LHCN-M2 (cell line): Measurements from ENCODE around the gene HMGB4. TPM values are rescaled to one million over a fixed set of nuclear protein-coding genes. Genes with fewer than 3 reads are reported as not detected.

ENCODE experiments used
- DNase-seq: peaks from one replicate; pipeline ENCODE4 v3.0.0-alpha.2; 2012; ENCODE audit warnings: low read depth
- total RNA-seq: library from RNA; depleted of rRNA; stranded (reverse); fragments of >200 nt; gene quantifications from 2 replicates; pipeline ENCODE4 v1.2.3, GENCODE V29; 2014

Gene HMGB4
- total RNA-seq, 1 experiment from 2014 or later: not detected

- no peak for DNase-seq
These were observed 15.5 kb upstream of the HMGB4 start for GRCh38 chr1:33848205-33848937.

GRCh38 chr1:33849211-33849610, 14.7 kb upstream of the HMGB4 start:
- DNase-seq: no peak

DNA sequence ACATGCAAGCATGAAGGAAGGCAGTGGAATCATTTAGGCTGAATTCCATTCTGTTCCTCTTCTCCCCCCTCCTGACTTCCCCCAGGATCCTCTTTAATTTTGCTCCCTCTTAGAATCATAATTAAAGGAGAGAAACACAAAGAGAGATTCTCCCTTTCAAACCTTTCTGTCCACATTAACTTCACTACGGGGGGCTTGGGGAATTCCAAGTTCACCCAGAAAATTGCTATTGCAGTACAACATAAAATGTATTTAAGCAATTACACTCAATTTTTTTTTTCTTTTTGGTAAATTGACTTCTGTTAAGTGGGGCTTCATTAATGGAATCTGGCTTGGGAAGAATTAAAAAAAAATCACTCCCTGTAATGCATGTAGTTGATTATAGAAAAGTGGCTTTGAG, 13.4 kb upstream of the HMGB4 start:
- DNase-seq: no peak

GRCh38 chr1:33852711-33853110, 11.2 kb upstream of the HMGB4 start:
- DNase-seq: no peak

GRCh38 chr1:33853431-33853830, 10.4 kb upstream of the HMGB4 start:
- no peak for DNase-seq

DNA sequence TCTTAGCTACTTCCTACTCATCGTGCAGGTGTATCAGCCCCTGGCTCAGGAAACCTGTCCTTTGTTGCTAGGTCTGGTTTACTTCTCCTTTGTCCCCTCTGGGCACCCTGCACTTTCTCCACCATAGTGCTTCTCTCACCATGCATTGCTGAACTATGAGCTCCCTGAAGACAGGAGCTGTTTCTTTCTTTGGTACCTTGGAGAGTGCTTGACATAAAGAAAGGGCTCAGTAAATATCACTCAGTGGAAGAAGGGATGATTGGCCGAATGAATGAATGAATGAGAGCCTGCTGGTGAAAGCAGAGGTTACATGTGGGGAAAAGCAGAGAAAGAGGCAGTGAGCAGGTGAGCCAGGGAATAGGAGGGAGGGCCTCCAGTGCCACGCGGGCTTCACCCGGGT, 9.8 kb upstream of the HMGB4 start:
- DNase-seq: no peak

- no peak for DNase-seq
These were observed 3.2 kb upstream of the HMGB4 start for GRCh38 chr1:33860671-33861070.

DNA sequence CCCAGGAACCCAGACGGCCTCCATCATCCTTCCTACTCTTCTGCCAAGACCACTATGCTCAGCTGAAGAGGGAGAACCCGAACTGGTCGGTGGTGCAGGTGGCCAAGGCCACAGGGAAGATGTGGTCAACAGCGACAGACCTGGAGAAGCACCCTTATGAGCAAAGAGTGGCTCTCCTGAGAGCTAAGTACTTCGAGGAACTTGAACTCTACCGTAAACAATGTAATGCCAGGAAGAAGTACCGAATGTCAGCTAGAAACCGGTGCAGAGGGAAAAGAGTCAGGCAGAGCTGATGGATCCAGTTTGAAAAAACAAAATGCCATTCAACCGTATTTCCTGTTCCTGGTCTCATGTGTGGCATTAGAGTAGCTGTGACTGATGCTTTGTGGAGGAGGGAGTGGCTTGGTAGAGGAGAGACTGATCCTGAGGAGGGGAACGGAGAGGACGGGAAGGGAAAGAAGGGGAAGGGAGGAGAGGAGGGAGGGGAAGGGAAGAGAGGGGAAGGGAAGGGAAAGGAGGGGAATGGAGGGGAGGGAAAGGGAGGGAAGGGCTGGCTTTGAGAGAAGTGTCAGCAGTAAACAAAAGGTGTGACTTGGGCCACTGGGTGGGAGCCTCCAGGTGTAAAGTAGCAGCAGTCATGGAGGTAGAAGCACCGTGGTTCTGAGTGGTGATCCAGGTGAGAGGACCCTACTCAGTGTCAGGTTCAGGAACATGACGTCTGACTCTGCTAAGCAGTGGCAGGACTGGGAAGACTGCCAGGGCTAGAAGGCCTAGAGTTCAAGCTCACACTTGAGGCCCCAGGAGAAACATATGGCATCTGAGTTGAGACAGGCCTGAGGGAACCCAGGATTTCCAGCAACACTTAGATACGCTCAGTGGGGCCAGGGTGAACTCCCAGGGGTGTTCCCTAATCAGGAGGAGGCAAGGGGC, 846 bp downstream of the HMGB4 start:
- no peak for DNase-seq

- no peak for DNase-seq
These were observed 2.4 kb downstream of the HMGB4 start for GRCh38 chr1:33866281-33866680.

- no peak for DNase-seq
These were observed 3.8 kb downstream of the HMGB4 start for GRCh38 chr1:33867684-33868083.

GRCh38 chr1:33872275-33872674, 8.4 kb downstream of the HMGB4 start:
- DNase-seq: no peak

DNA sequence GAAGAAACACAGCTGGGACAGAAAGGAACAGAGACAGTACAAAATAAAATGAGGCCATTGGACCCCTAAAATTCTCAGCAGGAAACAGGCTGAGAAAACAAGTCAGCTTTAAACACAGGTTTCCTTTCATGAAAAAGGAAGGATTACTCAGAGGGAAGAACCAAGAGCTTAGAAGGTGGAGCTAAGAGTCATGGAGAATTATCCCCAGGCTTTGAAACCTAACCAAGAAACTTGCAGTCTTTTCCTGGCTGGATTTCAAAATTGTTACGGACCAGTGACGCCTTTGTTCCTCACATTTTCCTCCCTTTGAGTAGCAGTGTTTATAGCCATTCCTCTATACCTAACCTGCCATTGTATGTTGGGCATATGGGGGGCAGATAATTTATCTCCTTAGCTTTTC, 8.8 kb downstream of the HMGB4 start:
- no peak for DNase-seq

- DNase-seq: no peak
These were observed 10.8 kb downstream of the HMGB4 start for GRCh38 chr1:33874636-33875035.

GRCh38 chr1:33875862-33876261, 12.0 kb downstream of the HMGB4 start:
- DNase-seq: no peak

GRCh38 chr1:33876970-33877650, 13.2 kb downstream of the HMGB4 start:
- no peak for DNase-seq

DNA sequence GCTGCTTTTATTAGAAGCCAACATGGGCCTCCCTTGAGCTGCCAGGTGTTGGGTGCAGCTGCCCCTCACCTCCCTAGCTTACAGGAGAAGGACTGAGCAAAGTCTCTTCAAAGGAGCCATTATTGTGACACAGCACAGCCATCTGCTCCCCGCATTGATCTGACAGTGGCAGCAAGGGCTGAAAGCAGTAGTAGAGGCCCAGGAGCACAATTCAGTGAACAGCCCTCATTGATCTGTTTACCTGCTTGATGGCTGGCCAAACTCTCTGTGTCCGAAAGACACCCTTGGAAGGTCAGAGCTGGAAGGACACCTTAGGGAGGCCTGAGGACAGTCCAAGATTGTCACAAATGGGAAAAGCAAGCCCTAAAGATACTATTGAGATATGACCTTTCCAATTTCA, 14.5 kb downstream of the HMGB4 start:
- DNase-seq: no peak

GRCh38 chr1:33880305-33880704, 16.4 kb downstream of the HMGB4 start:
- DNase-seq: no peak

GRCh38 chr1:33886496-33886895, 22.6 kb downstream of the HMGB4 start:
- DNase-seq: no peak

- DNase-seq: no peak
These were observed 29.4 kb downstream of the HMGB4 start for GRCh38 chr1:33893147-33893830.

GRCh38 chr1:33895396-33895795, 31.5 kb downstream of the HMGB4 start:
- no peak for DNase-seq

DNA sequence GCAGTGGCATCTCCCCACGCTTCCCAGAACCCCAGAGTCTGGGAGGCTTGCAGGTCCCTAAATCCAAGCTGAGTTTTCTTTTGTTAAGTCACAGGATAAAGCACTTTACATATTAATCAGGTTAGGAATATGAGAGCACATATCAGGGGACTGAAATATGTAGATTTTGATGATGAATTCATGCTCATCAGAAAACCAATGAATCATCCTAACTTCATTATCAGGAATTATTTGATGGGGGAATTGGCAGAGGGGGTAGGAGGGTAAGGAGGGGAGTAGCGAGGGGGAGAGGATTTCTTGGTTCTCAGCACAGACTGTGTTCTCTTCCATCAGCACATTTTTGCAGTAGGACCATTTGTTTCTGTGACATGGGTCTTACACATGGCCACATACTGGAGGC, 32.1 kb downstream of the HMGB4 start:
- DNase-seq: no peak
